Right lobe of liver (tissue), 6 donors: ENCODE data around the gene PDXP. TPM values are rescaled to one million over a fixed set of nuclear protein-coding genes. Genes with fewer than 3 reads are reported as not detected.

ENCODE experiments used
- ATAC-seq, 4 donors: fragments of 200-7000 bp; cut with Tn5 transposase; one replicate each; pipeline ENCODE4 v1.9.1; 2020; ENCODE audit warnings: mild to moderate bottlenecking in 4 of 4, moderate library complexity in 4 of 4
- DNase-seq, 3 donors: peaks; one replicate each; pipeline ENCODE4 v3.0.0-alpha.2; 2020
- H3K27ac ChIP-seq, 3 donors: fragments of 200-600 bp; one replicate each; pipeline ENCODE4 v1.8.0; 2022
- H3K27me3 ChIP-seq, 2 donors: fragments of 200-600 bp; one replicate each; pipeline ENCODE4 v1.8.0; 2022
- H3K36me3 ChIP-seq, 4 donors: fragments of 200-600 bp; sonication (generic) in 1 of 4; one replicate each; pipeline versions ENCODE4 v1.5.1 to v1.8.0; 2017 to 2022; ENCODE audit warnings: control low read depth in 1 of 4
- H3K4me1 ChIP-seq, 4 donors: fragments of 200-600 bp; sonication (generic) in 1 of 4; one replicate each; pipeline versions ENCODE4 v1.5.1 to v1.8.0; 2017 to 2022; ENCODE audit warnings: control low read depth in 1 of 4
- H3K4me3 ChIP-seq, 3 donors: fragments of 200-600 bp; one replicate each; pipeline ENCODE4 v1.8.0; 2022
- H3K9me3 ChIP-seq, 4 donors: fragments of 200-600 bp; sonication (generic) in 1 of 4; one replicate each; pipeline versions ENCODE4 v1.5.1 to v1.8.0; 2017 to 2022; ENCODE audit warnings: control low read depth in 1 of 4
- CTCF ChIP-seq, 4 donors: fragments of 200-600 bp in 3 of 4; fragments of 450-650 bp in 1 of 4; IDR thresholded peaks; one replicate each; pipeline versions ENCODE4 v1.5.1 to v1.8.0; 2016 to 2022; ENCODE audit warnings: antibody characterized with exemption in 4 of 4, mild to moderate bottlenecking in 2 of 4
- POLR2A ChIP-seq: fragments of 450-650 bp; IDR thresholded peaks from one replicate; pipeline ENCODE4 v1.6.1; 2017; ENCODE audit warnings: antibody characterized with exemption, mild to moderate bottlenecking
- WGBS: methylation state at CpG from one replicate; pipeline ENCODE4 v1.1.6; 2018; ENCODE audit warnings: low coverage, low lambda C conversion rate; ENCODE audit not compliant: insufficient coverage; ENCODE audit errors: missing lambda C conversion rate; 5-methylcytosine and 5-hydroxymethylcytosine counted together
- intact Hi-C, 2 donors: fragments of 100-400 bp; cut with DNase I; formaldehyde crosslinking; loops; one replicate each; pipeline versions ENCODE4 v1.11.2 to v1.14.1; 2022
- small RNA-seq, 2 experiments: library from RNA; depleted of rRNA; stranded (forward); fragments of <200 nt; gene quantifications; one replicate each; pipeline ENCODE3, GENCODE V24; 2016
- total RNA-seq, 6 experiments: library from RNA; depleted of rRNA in 2 of 6; stranded (reverse); fragments of >200 nt in 2 of 6; fragmentation: NEBNext Ultra II Directional in 3 of 6; extraction: Animal tissue kit (Norgen Biotek cat#: 25700) in 3 of 6; gene quantifications; one replicate each; pipeline versions ENCODE4 v1.1.0 to v1.2.4, GENCODE V29; 2016 to 2023
- donor health status: DM: no; HTN: yes; CAD: no.
- donor health status: DM: no; HTN: no; CAD: no.
- donor health status: DM: no; HTN: no; CAD: no.
- donor health status: DM: no; HTN: yes; CAD: no.
- donor health status: DM: no; HTN: yes; CAD: no.

The PDXP gene
- total RNA-seq, 6 experiments from 2014 or later, result 15.7 to 63.4 (median 34.4) TPM

- no peak overlapping the region for H3K27ac ChIP-seq
- H3K36me3 ChIP-seq, result no peaks in the 10 kb centered on the region
- H3K4me1 ChIP-seq, result no peaks in the 10 kb centered on the region
- no peak overlapping the region for H3K4me3 ChIP-seq
- 90% methylated on average over 4 of the region's 7 CpGs for WGBS
- H3K27me3 ChIP-seq, result no peaks in the 10 kb centered on the region
- TF ChIP-seq POLR2A (no peak), CTCF (IDR thresholded peaks at IDR 0.05) (no peak)
- ATAC-seq (no peak), DNase-seq (no peak)
- no peaks in the 10 kb centered on the region for H3K9me3 ChIP-seq
- intact Hi-C loops, result no loop called here
These were observed 55.2 kb downstream of the PDXP start for GRCh38 chr22:37713761-37714160.

GRCh38 chr22:37714634-37715033, 56.1 kb downstream of the PDXP start:
- WGBS, result 76% methylated on average over 2 of the region's 2 CpGs
- Histone ChIP-seq H3K9me3 (no peaks in the 10 kb centered on the region), H3K27ac (no peak overlapping the region), H3K27me3 (no peaks in the 10 kb centered on the region), H3K36me3 (no peaks in the 10 kb centered on the region), H3K4me3 (no peak overlapping the region), H3K4me1 (no peaks in the 10 kb centered on the region)
- intact Hi-C loops, result no loop called here
- no peak for TF ChIP-seq POLR2A
- no peak for TF ChIP-seq CTCF (IDR thresholded peaks at IDR 0.05)
- no peak for ATAC-seq
- DNase-seq, result no peak

- H3K27me3 ChIP-seq, result no peaks in the 10 kb centered on the region
- DNase-seq (no peak), ATAC-seq (no peak)
- TF ChIP-seq CTCF (IDR thresholded peaks at IDR 0.05) (no peak), POLR2A (no peak)
- no peak overlapping the region for H3K27ac ChIP-seq
- no peaks in the 10 kb centered on the region for H3K36me3 ChIP-seq
- no peaks in the 10 kb centered on the region for H3K4me1 ChIP-seq
- H3K9me3 ChIP-seq, result no peaks in the 10 kb centered on the region
- WGBS, result 89% methylated on average over 3 of the region's 7 CpGs
- no peak overlapping the region for H3K4me3 ChIP-seq
- intact Hi-C loops, result no loop called here
These were observed 57.2 kb downstream of the PDXP start for GRCh38 chr22:37715760-37716159.

Small RNA genes within 50 kb of the gene (small RNA-seq; reads per million reads assigned to genes)
- 0 reads per million in 2 experiments for gene RN7SL385P

Other genes starting within 250 kb of the PDXP start
- gene ELFN2, start 231.2 kb upstream of the PDXP start, total RNA-seq, result under 1 TPM; 0.07 to 0.93 (median 0.49) TPM
- 10 to 100 TPM in 4 of 6 experiments, 1 to 10 TPM in 2; 5.6 to 14.4 (median 10.2) TPM for gene MFNG, start 172.3 kb upstream of the PDXP start, total RNA-seq
- gene CARD10, start 139.3 kb upstream of the PDXP start, total RNA-seq, result 10 to 100 TPM in 5 of 6 experiments, 1 to 10 TPM in 1; 9.0 to 27.8 (median 14.2) TPM
- gene CDC42EP1, start 98.2 kb upstream of the PDXP start, total RNA-seq, result 100 to 1,000 TPM in 1 of 6 experiments, 10 to 100 TPM in 5; 29.2 to 117 (median 68.0) TPM
- under 1 TPM in 1 of 6 experiments, not detected in 5; 0.64 TPM for gene LGALS2, start 78.6 kb upstream of the PDXP start, total RNA-seq
- gene GGA1, start 49.9 kb upstream of the PDXP start, total RNA-seq, result 10 to 100 TPM; 18.4 to 27.3 (median 24.1) TPM
- 1 to 10 TPM; 1.6 to 4.8 (median 2.8) TPM for gene SH3BP1, start 19.1 kb upstream of the PDXP start, total RNA-seq
- 100 to 1,000 TPM in 4 of 6 experiments, 10 to 100 TPM in 2; 34.7 to 267 (median 141) TPM for gene LGALS1, start 16.9 kb downstream of the PDXP start, total RNA-seq
- gene NOL12, start 27.6 kb downstream of the PDXP start, total RNA-seq, result 10 to 100 TPM in 2 of 6 experiments, 1 to 10 TPM in 4; 8.4 to 16.1 (median 9.4) TPM
- 10 to 100 TPM; 11.7 to 22.8 (median 20.7) TPM for gene TRIOBP, start 38.3 kb downstream of the PDXP start, total RNA-seq
- 10 to 100 TPM; 21.9 to 43.0 (median 29.8) TPM for gene GCAT, start 149.2 kb downstream of the PDXP start, total RNA-seq
- gene GALR3, start 164.7 kb downstream of the PDXP start, total RNA-seq, result under 1 TPM in 2 of 6 experiments, not detected in 4; 0.29 to 0.83 TPM
- 10 to 100 TPM in 2 of 6 experiments, 1 to 10 TPM in 4; 7.3 to 20.7 (median 9.7) TPM for gene ANKRD54, start 185.6 kb downstream of the PDXP start, total RNA-seq
- 100 to 1,000 TPM; 117 to 200 (median 164) TPM for gene EIF3L, start 190.7 kb downstream of the PDXP start, total RNA-seq
- gene MICALL1, start 247.6 kb downstream of the PDXP start, total RNA-seq, result 10 to 100 TPM in 3 of 6 experiments, 1 to 10 TPM in 3; 6.5 to 19.0 (median 10.3) TPM